Activated CD8-positive, alpha-beta memory T cell treated with anti-CD3 and anti-CD28 coated beads for 1 hour (primary cell): ENCODE measurements around the gene RPRD2.

Source experiments
- DNase-seq, 2 donors: peaks; one replicate each; pipeline ENCODE4 v3.0.0-alpha.2; 2020; ENCODE audit warnings: low read depth in 1 of 2; ENCODE audit errors: extremely low read depth in 1 of 2

RPRD2 gene

GRCh38 chr1:150466964-150467363 lies 103.0 kb downstream of the RPRD2 start:
- DNase-seq, result no peak

GRCh38 chr1:150469291-150469690 lies 105.3 kb downstream of the RPRD2 start:
- no peak for DNase-seq

- DNase-seq, result no peak
These were observed 108.8 kb downstream of the RPRD2 start for GRCh38 chr1:150472601-150473200.

- no peak for DNase-seq
These were observed 109.7 kb downstream of the RPRD2 start for GRCh38 chr1:150473659-150474058.

GRCh38 chr1:150474869-150475268 lies 110.9 kb downstream of the RPRD2 start:
- no peak for DNase-seq

GRCh38 chr1:150476754-150477153 lies 112.8 kb downstream of the RPRD2 start:
- no peak for DNase-seq

GRCh38 chr1:150477320-150477719 lies 113.4 kb downstream of the RPRD2 start:
- DNase-seq, result no peak

GRCh38 chr1:150477733-150478132 lies 113.8 kb downstream of the RPRD2 start:
- no peak for DNase-seq

- no peak for DNase-seq
These were observed 115.4 kb downstream of the RPRD2 start for GRCh38 chr1:150479370-150479769.

GRCh38 chr1:150479927-150480352 lies 116.0 kb downstream of the RPRD2 start:
- no peak for DNase-seq

- no peak for DNase-seq
These were observed 120.5 kb downstream of the RPRD2 start for GRCh38 chr1:150484431-150484830.

- DNase-seq, result no peak
These were observed 120.9 kb downstream of the RPRD2 start for GRCh38 chr1:150484861-150485260.

GRCh38 chr1:150486966-150487762 lies 123.2 kb downstream of the RPRD2 start, which contains the start of gene TARS2:
Gene TARS2, plus strand, starts transcription at chr1:150487419. Its CDS starts 32 bp downstream, at chr1:150487451.
- DNase-seq, result peak; percentile 78 to 87

GRCh38 chr1:150487763-150488115 lies 123.8 kb downstream of the RPRD2 start:
- no peak for DNase-seq

GRCh38 chr1:150493175-150493574 lies 129.2 kb downstream of the RPRD2 start:
- no peak for DNase-seq

- no peak for DNase-seq
These were observed 134.4 kb downstream of the RPRD2 start for GRCh38 chr1:150498342-150498741.

GRCh38 chr1:150505431-150505830 lies 141.5 kb downstream of the RPRD2 start:
- no peak for DNase-seq

- DNase-seq, result no peak
These were observed 144.2 kb downstream of the RPRD2 start, which contains the start of gene ECM1 for GRCh38 chr1:150507912-150508864. Gene ECM1, plus strand, starts transcription at chr1:150508109. Its CDS starts 101 bp downstream, at chr1:150508210.

GRCh38 chr1:150508982-150509381 lies 145.0 kb downstream of the RPRD2 start:
- DNase-seq, result no peak

- no peak for DNase-seq
These were observed 147.6 kb downstream of the RPRD2 start for GRCh38 chr1:150511551-150511950.

GRCh38 chr1:150511985-150512660 lies 148.2 kb downstream of the RPRD2 start:
- DNase-seq, result no peak
